ENCODE data around the gene DNM3.

DNA sequence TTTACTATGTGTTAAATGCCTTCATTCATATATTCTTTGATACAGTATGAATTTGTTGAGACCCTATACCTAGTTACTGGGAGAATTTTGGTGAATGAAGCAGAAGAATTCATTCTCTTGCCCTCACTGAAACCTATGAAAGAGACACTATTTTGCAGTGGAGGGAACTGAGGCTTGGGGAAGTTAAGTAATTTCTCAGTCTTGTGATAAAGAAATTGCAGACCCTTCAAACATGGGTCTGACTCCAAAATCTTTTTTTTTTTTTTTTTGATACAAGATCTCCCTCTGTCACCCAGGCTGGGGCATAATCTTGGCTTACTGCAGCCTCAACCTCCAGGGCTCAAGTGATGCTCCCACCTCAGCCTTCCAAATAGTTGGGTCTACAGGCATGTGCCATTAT is 132.1 kb downstream of the DNM3 start:
- TF ChIP-seq, protein P1, sequence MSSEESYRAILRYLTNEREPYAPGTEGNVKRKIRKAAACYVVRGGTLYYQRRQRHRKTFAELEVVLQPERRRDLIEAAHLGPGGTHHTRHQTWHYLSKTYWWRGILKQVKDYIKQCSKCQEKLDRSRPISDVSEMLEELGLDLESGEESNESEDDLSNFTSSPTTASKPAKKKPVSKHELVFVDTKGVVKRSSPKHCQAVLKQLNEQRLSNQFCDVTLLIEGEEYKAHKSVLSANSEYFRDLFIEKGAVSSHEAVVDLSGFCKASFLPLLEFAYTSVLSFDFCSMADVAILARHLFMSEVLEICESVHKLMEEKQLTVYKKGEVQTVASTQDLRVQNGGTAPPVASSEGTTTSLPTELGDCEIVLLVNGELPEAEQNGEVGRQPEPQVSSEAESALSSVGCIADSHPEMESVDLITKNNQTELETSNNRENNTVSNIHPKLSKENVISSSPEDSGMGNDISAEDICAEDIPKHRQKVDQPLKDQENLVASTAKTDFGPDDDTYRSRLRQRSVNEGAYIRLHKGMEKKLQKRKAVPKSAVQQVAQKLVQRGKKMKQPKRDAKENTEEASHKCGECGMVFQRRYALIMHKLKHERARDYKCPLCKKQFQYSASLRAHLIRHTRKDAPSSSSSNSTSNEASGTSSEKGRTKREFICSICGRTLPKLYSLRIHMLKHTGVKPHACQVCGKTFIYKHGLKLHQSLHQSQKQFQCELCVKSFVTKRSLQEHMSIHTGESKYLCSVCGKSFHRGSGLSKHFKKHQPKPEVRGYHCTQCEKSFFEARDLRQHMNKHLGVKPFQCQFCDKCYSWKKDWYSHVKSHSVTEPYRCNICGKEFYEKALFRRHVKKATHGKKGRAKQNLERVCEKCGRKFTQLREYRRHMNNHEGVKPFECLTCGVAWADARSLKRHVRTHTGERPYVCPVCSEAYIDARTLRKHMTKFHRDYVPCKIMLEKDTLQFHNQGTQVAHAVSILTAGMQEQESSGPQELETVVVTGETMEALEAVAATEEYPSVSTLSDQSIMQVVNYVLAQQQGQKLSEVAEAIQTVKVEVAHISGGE (tag by site-specific recombination; conservative IDR thresholded peaks at IDR 0.05; ENCODE audit: low read depth): no peak
- TF ChIP-seq, protein P2, sequence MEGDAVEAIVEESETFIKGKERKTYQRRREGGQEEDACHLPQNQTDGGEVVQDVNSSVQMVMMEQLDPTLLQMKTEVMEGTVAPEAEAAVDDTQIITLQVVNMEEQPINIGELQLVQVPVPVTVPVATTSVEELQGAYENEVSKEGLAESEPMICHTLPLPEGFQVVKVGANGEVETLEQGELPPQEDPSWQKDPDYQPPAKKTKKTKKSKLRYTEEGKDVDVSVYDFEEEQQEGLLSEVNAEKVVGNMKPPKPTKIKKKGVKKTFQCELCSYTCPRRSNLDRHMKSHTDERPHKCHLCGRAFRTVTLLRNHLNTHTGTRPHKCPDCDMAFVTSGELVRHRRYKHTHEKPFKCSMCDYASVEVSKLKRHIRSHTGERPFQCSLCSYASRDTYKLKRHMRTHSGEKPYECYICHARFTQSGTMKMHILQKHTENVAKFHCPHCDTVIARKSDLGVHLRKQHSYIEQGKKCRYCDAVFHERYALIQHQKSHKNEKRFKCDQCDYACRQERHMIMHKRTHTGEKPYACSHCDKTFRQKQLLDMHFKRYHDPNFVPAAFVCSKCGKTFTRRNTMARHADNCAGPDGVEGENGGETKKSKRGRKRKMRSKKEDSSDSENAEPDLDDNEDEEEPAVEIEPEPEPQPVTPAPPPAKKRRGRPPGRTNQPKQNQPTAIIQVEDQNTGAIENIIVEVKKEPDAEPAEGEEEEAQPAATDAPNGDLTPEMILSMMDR (tag by site-specific recombination; IDR thresholded peaks at IDR 0.05): no peak
- TF ChIP-seq ZBTB1 (tag by site-specific recombination; IDR thresholded peaks at IDR 0.05) (no peak), ZNF324 (tag by site-specific recombination; IDR thresholded peaks at IDR 0.05) (no peak), ZNF785 (tag by site-specific recombination; IDR thresholded peaks at IDR 0.05) (no peak), YY1 (tag by site-specific recombination; IDR thresholded peaks at IDR 0.05) (no peak), ZNF747 (tag by site-specific recombination; IDR thresholded peaks at IDR 0.05) (no peak)
- TF ChIP-seq, protein P3, sequence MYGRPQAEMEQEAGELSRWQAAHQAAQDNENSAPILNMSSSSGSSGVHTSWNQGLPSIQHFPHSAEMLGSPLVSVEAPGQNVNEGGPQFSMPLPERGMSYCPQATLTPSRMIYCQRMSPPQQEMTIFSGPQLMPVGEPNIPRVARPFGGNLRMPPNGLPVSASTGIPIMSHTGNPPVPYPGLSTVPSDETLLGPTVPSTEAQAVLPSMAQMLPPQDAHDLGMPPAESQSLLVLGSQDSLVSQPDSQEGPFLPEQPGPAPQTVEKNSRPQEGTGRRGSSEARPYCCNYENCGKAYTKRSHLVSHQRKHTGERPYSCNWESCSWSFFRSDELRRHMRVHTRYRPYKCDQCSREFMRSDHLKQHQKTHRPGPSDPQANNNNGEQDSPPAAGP (tag by site-specific recombination; IDR thresholded peaks at IDR 0.05): no peak
- TF ChIP-seq, protein P4, sequence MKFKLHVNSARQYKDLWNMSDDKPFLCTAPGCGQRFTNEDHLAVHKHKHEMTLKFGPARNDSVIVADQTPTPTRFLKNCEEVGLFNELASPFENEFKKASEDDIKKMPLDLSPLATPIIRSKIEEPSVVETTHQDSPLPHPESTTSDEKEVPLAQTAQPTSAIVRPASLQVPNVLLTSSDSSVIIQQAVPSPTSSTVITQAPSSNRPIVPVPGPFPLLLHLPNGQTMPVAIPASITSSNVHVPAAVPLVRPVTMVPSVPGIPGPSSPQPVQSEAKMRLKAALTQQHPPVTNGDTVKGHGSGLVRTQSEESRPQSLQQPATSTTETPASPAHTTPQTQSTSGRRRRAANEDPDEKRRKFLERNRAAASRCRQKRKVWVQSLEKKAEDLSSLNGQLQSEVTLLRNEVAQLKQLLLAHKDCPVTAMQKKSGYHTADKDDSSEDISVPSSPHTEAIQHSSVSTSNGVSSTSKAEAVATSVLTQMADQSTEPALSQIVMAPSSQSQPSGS (tag by site-specific recombination; IDR thresholded peaks at IDR 0.05; ENCODE audit: low read depth): no peak
